GM18511 (cell line): ENCODE data around the gene MRPL55.

Experiments
- ATAC-seq: cut with Tn5 transposase; IDR thresholded peaks from one replicate; pipeline ENCODE4 v1.9.1; 2021; ENCODE audit warnings: mild to moderate bottlenecking, moderate library complexity; ENCODE audit not compliant: unreplicated experiment

The MRPL55 gene

DNA sequence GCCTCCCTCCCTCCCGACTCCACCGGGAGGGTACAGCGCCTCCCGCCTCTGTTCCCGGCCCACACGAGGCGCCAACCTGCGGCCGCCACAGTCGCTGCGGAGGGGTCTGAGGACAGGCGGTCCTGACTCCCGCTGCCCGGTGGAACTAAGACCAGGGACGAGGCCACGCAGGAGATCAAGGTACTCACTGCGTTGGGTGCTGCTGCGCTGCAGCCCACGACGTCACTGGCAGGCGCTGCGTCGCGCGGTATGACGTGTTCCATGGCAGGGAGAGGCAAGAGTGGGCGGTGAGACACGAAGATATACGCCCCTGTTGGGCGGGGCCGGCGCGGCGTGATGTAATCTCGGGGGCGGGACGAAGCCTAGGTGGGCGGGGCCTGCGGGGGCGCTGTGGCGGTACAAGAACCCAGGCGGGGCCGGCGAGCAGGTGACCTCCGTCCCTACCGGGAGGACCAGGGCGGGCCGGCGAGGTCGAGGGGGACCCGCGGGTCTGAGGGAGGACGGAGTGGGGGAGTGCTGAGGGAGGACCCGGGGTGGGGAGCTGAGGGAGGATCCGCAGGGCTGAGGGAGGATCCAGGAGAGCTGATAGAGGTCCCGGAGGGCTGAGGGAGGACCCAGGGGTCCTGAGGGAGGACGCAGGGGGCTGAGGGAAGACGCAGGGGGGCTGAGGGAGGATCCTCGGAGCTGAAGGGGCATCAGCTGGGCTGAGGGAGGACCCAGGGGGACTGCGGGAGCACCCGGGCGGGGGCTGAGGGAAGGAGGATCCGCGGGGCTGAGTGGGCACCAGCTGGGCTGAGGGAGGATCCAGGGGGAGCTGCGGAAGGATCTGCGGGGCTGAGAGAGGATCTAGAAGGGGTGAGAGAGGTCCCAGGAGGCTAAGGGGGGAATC, at the start of gene MRPL55:
MRPL55 (minus strand) TSS at position 227 of the 889 bp plus-strand sequence. CDS start 1,039 bp downstream, outside the sequence.
- peak; percentile 93 for ATAC-seq

DNA sequence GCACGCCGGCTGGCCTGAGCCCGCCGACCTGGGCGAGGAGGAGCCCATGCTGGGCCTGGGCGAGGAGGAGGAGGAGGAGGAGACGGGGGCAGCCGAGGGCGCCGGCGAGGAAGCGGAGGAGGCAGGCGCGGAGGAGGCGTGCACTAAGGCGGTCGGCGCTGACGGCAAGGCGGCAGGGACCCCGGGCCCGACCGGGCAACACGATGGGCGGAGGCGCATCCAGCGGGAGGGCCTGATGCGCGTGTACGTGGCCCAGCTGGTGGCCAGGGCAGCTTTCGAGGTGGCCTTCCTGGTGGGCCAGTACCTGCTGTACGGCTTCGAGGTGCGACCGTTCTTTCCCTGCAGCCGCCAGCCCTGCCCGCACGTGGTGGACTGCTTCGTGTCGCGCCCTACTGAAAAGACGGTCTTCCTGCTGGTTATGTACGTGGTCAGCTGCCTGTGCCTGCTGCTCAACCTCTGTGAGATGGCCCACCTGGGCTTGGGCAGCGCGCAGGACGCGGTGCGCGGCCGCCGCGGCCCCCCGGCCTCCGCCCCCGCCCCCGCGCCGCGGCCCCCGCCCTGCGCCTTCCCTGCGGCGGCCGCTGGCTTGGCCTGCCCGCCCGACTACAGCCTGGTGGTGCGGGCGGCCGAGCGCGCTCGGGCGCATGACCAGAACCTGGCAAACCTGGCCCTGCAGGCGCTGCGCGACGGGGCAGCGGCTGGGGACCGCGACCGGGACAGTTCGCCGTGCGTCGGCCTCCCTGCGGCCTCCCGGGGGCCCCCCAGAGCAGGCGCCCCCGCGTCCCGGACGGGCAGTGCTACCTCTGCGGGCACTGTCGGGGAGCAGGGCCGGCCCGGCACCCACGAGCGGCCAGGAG, 49.3 kb upstream of the MRPL55 start:
- ATAC-seq = no peak

DNA sequence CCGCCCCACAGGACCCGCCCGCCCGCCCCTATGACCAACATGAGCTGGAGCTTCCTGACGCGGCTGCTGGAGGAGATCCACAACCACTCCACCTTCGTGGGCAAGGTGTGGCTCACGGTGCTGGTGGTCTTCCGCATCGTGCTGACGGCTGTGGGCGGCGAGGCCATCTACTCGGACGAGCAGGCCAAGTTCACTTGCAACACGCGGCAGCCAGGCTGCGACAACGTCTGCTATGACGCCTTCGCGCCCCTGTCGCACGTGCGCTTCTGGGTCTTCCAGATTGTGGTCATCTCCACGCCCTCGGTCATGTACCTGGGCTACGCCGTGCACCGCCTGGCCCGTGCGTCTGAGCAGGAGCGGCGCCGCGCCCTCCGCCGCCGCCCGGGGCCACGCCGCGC, 48.6 kb upstream of the MRPL55 start:
- no peak for ATAC-seq

DNA sequence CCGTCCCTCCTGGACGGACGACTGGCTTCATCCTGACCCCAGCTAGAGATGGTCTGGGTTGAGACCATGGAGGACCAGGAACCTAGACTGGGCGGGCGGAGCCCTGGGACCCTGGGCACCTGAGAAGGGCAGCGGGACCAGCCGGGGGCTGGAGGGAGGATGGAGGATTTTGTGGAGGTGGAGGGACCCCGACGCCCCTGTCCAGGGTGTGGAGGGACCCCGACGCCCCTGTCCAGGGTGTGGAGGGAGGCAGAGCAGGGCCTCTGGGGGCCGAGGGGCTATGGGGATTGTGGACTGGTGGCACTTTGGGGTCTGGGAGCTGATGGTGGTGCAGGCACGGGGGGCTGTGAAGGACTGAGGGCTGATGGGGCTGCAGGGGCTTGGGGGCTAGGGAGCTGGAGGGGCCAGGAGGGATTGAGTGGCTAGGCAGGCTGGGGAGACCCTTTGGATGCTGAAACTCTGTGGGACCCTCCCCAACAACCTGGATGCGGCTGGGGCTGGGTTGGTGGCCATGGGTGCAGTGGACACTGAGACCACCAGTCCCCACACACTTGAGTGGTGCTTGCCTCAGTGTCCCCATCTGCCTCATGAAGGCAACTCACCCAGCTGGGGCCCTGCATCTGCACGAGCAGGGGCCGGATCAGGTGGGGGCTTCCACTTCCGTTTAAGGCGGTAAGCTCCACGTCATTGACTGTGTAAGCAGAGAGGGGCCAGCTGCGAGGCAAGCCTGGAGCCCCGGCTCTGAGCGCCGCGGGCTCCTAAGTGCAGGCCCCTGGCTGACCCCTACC, 48.0 kb upstream of the MRPL55 start:
- no peak for ATAC-seq

DNA sequence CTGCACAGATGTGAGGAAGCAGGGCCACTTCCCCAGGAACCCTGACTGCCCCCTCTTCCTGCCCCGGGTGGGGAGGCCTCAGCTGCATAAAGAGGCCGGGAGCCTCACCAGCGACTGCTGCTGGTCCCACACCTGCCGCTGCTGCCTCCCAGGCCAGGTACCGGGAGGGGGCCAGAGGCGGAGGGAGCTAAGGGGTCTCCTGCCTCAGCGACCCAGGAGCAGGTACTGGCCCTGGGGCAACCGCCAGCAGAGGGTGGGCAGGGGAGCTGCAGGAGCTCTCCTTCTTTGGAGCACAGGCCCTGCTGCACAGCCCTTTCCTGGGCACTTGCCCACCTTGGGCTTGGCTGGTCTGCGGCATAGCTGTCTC, 47.4 kb upstream of the MRPL55 start:
- ATAC-seq = no peak

DNA sequence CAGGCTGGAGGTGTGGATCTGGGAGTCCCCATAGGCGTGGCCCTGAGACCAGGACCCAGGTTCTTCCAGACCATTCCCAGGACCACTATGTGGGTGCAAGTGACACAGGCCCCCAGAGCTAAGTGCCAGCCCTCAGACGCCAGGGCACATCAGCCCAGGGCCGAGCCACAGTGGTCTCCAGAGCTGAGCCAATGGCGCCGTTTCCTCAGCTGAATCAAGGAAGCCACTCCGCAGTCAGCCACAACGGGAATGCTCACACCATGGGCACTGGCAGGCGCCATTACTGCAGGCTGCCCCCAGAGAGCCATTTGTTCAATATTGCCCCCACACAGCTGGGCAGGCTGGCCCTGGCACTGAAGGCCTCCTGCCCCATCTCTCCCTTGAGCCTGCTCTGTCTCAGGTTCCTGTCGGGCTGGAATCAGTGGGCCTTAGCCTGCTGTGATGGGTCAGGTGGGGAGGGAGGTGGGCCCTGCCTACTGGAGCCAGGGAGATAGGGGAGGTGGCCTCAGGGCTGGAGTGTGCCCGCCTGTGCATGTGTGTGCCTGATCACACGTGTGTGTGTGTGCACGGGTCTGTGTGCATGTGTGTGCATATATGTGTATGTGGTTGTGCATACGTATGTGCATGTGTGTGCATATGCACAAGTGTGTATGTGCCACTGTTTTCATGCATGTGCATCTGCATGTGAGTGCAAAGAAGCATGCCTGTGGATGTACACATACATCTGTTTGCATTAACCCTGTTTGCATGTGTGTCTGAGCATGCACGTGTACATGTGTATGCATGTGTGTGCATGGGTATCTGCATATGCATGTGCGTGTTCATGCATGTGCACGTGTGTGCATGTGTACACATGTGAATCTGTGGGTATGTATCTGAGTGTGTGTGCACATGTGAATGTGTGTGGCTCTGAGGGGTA, 46.8 kb upstream of the MRPL55 start:
- ATAC-seq = no peak

DNA sequence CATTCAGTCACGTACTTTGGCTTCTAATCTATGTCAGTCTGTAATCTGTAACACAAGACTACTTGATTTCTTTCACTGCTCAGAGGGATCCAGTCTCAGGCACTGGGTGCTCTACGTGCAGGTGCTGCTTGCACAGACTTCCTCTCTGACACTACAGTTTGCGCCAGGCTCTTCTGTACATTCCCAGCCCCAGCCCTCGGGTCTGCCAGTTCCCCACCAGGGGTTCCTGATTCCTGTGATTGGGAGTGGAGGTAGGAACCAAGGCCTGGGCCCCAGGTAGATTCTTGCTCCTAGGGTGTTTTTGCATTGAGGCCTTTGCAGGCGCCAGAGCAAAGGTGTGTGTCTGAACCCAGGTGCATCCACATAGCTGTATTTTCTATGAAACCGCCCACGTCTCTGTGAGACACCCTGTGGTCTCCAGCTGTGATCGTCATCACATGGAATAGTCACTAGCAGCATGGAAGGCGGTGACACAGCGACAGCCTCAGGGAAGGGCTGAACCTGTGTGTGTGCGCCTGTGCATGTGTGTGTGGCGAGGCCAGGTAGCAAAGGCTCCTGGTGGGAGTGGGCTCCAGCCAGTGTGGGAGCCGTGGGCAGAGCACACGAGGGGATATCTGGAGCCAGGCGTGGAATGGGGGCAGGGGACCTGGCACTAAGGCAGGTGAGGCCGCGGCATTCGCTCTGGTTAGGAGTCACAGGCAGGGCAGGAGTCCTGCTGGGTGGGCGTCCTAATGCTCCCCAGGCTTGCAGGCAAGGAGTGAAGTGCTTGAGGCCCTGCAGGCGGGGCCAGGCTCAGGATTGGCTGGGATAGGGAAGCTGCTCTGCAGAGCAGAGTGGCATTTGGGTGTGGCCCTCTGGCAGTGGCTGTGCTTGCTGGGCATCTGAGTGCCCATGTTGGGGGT, 45.8 kb upstream of the MRPL55 start:
- no peak for ATAC-seq

DNA sequence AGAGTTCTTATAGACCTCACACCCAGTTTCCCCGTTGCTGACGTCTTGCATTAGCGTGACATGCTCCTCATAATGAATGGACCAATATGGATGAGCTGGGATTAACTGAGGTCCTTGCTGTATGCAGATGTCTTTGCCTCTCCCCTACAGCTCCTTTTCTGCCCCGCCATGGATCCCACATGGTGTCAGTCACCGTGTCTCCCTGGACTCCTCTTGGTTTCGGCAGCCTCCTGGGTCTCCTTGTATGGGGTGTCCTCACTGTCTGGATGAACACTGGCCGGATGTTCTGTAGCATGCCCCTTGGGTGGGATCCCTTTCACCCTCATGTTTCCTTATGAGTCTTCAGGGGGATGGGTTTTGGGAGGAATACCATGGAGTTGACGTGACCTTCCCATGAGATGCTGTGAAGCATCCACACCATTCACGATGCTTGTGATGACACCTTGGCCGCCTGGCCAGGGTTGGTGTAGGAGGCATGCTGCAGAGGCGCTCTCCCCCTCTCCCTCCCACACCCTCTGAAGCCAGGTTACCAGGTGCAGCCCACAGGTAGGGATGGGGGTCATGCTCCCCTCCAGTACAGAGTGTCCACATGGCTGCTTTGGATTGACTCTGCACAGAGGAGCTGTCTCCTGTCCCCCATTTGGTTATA, 45.0 kb upstream of the MRPL55 start:
- ATAC-seq = no peak

DNA sequence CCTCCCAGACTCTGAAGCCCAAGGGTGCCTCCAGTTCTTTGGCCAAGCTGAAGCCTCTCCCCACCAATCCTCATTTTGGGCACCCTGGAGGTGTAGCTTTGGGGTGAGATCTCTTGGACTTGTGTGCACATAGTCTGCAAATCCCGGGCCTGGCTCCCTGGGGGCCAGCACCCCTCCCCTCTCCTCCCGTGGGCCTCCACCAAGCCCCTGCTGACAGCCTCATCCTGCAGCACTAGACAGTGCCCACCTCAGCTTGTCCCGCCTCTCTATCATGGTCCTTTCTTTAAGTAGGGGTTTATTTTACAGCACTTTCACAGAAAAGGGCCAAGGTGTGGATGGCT, 43.8 kb upstream of the MRPL55 start:
- no peak for ATAC-seq

DNA sequence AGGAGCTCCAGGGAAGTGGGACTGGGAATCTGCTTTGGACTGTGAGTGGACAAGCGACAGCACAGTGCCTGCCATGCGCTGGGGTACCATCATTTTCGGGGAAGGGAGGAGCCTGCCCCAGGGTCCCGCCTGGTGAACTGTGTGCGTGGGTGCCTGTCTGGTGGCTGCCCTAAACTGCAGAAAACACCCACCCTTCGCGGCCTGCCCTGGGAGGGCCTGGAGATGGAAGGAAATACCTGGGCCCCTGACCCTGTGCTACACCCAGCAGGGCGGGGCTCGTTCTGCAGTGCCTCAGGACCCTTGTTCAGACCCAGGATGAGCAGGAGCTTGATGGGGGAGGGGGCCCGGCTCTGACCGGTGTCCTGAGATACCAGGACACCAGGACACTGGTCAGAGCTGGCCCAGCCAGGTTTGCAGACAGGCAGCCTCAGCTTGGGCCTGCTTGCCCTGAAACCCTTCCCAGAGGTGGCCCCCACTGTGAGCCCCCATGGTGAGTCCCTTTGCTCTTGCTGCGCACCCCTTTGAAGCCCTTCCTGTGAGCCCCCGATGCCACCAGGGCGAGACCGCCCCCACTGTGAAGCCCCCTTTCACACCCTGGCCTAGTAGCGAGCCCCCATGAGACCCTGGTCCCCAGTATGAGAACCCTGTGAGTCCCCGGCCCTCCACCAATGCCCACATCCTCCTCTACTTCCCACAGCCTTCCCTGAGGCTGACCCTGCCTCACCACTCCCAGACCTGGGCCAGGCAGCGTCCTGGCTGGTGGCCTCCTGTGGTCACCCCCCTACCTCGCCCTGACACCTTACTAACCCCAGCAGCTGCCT, 43.2 kb upstream of the MRPL55 start:
- no peak for ATAC-seq

DNA sequence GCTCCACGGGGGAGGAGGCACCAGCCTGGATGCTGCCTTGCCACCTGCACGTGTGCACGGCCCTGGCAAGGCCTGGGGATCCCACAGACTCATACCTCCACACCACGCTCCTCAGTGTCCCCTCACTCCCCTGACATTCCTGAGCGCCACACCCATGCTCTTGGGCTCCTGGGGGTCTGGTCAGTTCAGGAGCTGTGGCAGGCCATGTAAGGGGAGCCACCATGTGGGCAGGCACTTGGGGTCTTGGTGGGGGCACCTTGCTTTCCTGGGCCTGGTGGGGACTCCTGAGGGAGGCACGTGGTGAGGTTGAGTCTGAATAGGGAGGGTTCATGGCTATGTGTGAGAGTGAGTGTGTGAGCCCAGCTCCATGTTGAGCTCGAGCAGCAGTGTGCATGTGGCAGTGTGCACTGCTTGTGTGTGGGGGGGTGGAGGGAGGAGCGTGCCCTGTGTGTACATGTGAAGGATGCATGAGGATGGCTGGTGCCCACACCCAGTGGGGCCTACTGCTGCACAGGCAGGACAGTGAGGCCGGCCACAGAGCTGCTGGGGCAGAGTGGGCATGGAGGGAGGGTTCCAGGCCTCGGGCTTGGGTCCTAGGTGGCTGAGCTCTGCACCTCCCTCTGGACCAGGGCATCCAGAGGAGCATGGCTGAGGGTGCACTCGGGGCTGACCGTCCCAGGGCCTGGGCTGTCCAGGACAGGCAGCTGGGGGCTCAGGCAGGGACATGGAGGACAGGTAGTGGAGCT, 42.3 kb upstream of the MRPL55 start:
- ATAC-seq = no peak

DNA sequence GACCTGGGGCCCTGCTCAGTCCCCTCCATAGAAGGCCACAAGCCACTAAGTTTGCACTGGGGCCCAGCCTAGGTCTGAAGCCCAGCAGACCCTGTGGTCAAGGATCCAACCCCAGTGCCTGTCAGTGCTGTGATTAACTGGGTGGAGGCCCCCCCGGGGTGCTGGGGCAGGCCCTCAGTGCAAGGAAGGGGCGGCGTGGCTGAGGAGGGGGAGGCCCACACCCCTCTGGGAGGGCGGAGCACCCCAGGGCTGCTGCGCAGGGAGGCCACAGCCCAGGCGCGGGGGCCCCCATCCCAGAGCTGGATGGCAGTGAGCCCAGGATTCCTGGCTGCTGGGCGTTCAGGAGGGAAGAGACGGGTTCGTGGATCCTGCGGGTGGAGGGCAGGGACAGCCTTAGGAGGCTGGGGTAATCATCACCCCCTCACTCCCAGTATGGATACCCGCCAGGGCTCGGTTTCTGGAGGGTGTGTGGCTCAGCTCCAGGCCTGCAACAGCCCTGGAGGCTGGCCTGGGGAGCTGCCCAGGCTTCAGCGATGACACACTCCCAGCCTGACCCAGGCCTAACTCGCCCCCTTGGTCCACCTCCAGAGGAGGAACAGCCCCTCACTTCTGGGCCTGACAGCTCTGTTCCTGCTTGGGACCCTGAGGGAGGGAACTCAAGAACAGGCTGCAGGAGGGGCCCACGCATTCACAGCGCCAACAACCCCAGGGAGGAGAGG, 41.5 kb upstream of the MRPL55 start:
- no peak for ATAC-seq

DNA sequence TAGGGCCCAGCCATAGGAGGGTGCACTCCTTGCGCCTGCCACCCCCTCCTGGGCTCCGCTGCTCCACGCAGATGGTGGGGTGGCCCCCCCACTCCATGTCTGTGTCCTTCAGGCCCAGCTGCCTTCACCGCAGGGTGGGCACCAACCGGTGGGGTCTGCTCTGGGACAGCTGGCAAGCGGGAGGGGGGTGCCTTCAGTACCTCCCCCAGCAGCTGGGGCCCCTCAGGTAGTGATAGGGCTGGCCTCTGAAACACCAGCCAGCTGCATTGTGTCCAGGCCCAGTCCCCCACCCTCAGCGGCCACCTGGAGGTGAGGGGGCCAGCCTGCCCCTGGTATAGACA, 41.0 kb upstream of the MRPL55 start:
- ATAC-seq = no peak

DNA sequence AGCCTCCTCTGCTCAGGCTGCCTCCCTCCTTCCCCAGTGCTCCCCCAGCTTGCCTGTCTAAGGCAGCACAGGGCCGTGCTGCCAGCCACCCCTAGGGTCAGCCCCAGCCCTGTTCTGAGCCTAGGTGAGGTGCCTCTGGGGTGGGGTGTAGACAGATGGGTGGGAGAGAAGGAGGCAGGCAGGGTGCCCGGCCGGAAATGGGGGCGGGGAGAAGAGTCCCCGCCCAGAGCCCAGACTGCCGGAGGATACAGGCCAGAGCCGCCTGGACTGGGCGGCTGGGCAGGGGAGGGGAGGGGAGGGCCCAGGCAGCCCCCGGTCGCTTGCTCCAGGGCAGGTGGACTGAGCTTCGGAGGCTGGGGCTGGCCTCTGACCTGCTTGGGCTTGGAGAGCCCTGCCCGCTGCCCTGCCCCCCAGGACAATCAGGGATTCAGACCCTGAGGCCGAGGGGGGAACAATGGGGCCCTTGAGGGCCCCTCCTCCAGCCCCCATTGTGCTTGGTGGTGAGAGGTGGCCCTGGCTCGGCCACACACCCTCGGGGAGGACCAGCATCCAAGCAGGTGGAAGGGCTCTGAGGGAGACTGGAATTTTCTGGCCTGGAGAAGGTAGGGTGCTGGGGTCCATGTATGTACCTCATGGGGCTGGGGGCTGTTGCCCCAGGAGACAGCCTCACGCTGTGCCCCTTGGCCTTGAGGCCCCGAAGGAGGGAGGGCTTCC, 40.5 kb upstream of the MRPL55 start, which contains the start of gene GJC2:
GJC2 (plus strand) TSS at position 525 of the 714 bp plus-strand sequence. CDS start 7,829 bp downstream, outside the sequence.
- ATAC-seq = no peak

DNA sequence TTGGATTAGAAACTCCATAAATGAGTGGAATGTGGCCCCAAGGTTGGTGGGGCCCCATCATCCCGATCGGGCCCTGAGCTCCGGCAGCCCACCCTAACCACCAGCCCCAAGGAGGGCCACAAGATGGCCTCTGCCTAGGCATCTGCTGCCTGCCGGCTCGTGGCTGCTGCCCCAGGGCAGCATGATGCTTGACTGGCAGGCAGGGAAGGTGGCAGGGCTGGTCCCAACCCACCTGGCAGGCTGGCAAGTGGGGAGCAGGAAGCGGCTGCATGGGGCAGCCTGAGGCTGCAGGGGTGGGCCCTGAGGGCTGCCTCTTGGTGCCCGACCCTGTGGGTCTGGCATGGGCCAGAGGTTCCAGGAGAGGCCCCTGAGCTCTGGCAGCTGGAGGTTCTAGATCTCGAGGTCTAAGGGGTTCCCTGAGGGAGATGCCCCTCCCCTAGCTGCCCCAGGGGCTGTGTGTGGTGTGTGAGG, 39.9 kb upstream of the MRPL55 start:
- no peak for ATAC-seq
